ENCODE data around the gene CNTN4. TPM values are rescaled to one million over a fixed set of nuclear protein-coding genes. Genes with fewer than 3 reads are reported as not detected.

CNTN4 gene
- total and polyA plus RNA-seq, 2 experiments from 2014 or later, result 0.91 to 4.0 TPM

- H3K36me3 ChIP-seq (ENCODE audit: insufficient read depth), result no peaks in the 10 kb centered on the region
- DNase-seq (ENCODE audit: low spot score), result no peak
- TF ChIP-seq, protein P1, sequence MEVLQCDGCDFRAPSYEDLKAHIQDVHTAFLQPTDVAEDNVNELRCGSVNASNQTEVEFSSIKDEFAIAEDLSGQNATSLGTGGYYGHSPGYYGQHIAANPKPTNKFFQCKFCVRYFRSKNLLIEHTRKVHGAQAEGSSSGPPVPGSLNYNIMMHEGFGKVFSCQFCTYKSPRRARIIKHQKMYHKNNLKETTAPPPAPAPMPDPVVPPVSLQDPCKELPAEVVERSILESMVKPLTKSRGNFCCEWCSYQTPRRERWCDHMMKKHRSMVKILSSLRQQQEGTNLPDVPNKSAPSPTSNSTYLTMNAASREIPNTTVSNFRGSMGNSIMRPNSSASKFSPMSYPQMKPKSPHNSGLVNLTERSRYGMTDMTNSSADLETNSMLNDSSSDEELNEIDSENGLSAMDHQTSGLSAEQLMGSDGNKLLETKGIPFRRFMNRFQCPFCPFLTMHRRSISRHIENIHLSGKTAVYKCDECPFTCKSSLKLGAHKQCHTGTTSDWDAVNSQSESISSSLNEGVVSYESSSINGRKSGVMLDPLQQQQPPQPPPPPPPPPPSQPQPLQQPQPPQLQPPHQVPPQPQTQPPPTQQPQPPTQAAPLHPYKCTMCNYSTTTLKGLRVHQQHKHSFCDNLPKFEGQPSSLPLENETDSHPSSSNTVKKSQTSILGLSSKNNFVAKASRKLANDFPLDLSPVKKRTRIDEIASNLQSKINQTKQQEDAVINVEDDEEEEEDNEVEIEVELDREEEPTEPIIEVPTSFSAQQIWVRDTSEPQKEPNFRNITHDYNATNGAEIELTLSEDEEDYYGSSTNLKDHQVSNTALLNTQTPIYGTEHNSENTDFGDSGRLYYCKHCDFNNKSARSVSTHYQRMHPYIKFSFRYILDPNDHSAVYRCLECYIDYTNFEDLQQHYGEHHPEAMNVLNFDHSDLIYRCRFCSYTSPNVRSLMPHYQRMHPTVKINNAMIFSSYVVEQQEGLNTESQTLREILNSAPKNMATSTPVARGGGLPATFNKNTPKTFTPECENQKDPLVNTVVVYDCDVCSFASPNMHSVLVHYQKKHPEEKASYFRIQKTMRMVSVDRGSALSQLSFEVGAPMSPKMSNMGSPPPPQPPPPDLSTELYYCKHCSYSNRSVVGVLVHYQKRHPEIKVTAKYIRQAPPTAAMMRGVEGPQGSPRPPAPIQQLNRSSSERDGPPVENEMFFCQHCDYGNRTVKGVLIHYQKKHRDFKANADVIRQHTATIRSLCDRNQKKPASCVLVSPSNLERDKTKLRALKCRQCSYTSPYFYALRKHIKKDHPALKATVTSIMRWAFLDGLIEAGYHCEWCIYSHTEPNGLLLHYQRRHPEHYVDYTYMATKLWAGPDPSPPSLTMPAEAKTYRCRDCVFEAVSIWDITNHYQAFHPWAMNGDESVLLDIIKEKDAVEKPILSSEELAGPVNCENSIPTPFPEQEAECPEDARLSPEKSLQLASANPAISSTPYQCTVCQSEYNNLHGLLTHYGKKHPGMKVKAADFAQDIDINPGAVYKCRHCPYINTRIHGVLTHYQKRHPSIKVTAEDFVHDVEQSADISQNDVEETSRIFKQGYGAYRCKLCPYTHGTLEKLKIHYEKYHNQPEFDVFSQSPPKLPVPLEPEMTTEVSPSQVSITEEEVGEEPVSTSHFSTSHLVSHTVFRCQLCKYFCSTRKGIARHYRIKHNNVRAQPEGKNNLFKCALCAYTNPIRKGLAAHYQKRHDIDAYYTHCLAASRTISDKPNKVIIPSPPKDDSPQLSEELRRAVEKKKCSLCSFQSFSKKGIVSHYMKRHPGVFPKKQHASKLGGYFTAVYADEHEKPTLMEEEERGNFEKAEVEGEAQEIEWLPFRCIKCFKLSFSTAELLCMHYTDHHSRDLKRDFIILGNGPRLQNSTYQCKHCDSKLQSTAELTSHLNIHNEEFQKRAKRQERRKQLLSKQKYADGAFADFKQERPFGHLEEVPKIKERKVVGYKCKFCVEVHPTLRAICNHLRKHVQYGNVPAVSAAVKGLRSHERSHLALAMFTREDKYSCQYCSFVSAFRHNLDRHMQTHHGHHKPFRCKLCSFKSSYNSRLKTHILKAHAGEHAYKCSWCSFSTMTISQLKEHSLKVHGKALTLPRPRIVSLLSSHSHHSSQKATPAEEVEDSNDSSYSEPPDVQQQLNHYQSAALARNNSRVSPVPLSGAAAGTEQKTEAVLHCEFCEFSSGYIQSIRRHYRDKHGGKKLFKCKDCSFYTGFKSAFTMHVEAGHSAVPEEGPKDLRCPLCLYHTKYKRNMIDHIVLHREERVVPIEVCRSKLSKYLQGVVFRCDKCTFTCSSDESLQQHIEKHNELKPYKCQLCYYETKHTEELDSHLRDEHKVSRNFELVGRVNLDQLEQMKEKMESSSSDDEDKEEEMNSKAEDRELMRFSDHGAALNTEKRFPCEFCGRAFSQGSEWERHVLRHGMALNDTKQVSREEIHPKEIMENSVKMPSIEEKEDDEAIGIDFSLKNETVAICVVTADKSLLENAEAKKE (CRISPR knock-in tag; IDR thresholded peaks at IDR 0.05), result no peak
- TF ChIP-seq EZH2phosphoT487 (IDR thresholded peaks at IDR 0.05; ENCODE audit: unreplicated experiment) (no peak), ZNF331 (CRISPR knock-in tag; IDR thresholded peaks at IDR 0.05; ENCODE audit: low read depth) (no peak), EZH2 (IDR thresholded peaks at IDR 0.05; ENCODE audit: low read depth, unreplicated experiment) (no peak), REST (IDR thresholded peaks at IDR 0.05; ENCODE audit: unreplicated experiment) (no peak), JUNB (IDR thresholded peaks at IDR 0.05; ENCODE audit: unreplicated experiment) (no peak), POLR2AphosphoS5 (IDR thresholded peaks at IDR 0.05; ENCODE audit: low read depth) (no peak), NANOG (IDR thresholded peaks at IDR 0.05; ENCODE audit: borderline replicate concordance) (no peak), STAT1 (IDR thresholded peaks at IDR 0.05; ENCODE audit: unreplicated experiment) (no peak), CREB1 (CRISPR knock-in tag; IDR thresholded peaks at IDR 0.05; ENCODE audit: low read depth) (no peak)
- TF ChIP-seq, protein P2, sequence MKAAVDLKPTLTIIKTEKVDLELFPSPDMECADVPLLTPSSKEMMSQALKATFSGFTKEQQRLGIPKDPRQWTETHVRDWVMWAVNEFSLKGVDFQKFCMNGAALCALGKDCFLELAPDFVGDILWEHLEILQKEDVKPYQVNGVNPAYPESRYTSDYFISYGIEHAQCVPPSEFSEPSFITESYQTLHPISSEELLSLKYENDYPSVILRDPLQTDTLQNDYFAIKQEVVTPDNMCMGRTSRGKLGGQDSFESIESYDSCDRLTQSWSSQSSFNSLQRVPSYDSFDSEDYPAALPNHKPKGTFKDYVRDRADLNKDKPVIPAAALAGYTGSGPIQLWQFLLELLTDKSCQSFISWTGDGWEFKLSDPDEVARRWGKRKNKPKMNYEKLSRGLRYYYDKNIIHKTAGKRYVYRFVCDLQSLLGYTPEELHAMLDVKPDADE (IDR thresholded peaks at IDR 0.05), result no peak
- no peak overlapping the region for H2AFZ ChIP-seq
- no peaks in the 10 kb centered on the region for H3K27me3 Mint-ChIP-seq (ENCODE audit: insufficient read depth, low read depth, poor library complexity)
- H3K36me3 Mint-ChIP-seq (ENCODE audit: low read depth), result peaks cover 12% of the 10 kb centered on the region; the same call in 2 of the 3 replicates
- H3K79me2 ChIP-seq (replicated peaks; ENCODE audit: insufficient read depth), result no peaks in the 10 kb centered on the region
- no peaks in the 10 kb centered on the region for H3K4me1 Mint-ChIP-seq
- no peaks in the 10 kb centered on the region for H4K20me1 ChIP-seq (replicated peaks; ENCODE audit: insufficient read depth)
- H3K4me1 ChIP-seq (ENCODE audit: insufficient read depth), result no peaks in the 10 kb centered on the region
- peaks cover 92% of the 10 kb centered on the region for H3K9me3 Mint-ChIP-seq
- H3K27ac ChIP-seq (ENCODE audit: low read depth), result no peak overlapping the region
- no peaks in the 10 kb centered on the region for H3K27me3 ChIP-seq (ENCODE audit: insufficient read depth)
- H3F3A ChIP-seq (replicated peaks; ENCODE audit: low read depth), result no peaks in the 10 kb centered on the region
- no peak overlapping the region for H3K27ac Mint-ChIP-seq
- ATAC-seq, result no peak
- no peak overlapping the region for H3K4me2 ChIP-seq
- H3K4me3 Mint-ChIP-seq, result no peak overlapping the region
- no peak overlapping the region for H3K4me3 ChIP-seq
- H3K9me2 ChIP-seq (ENCODE audit: insufficient read depth), result no peaks in the 10 kb centered on the region
Observed at GRCh38 chr3:2363854-2364253, 265.2 kb downstream of the CNTN4 start.

Data from GM23338 (cell line).